ENCODE measurements around the gene SCAMP4.

SCAMP4 gene

DNA sequence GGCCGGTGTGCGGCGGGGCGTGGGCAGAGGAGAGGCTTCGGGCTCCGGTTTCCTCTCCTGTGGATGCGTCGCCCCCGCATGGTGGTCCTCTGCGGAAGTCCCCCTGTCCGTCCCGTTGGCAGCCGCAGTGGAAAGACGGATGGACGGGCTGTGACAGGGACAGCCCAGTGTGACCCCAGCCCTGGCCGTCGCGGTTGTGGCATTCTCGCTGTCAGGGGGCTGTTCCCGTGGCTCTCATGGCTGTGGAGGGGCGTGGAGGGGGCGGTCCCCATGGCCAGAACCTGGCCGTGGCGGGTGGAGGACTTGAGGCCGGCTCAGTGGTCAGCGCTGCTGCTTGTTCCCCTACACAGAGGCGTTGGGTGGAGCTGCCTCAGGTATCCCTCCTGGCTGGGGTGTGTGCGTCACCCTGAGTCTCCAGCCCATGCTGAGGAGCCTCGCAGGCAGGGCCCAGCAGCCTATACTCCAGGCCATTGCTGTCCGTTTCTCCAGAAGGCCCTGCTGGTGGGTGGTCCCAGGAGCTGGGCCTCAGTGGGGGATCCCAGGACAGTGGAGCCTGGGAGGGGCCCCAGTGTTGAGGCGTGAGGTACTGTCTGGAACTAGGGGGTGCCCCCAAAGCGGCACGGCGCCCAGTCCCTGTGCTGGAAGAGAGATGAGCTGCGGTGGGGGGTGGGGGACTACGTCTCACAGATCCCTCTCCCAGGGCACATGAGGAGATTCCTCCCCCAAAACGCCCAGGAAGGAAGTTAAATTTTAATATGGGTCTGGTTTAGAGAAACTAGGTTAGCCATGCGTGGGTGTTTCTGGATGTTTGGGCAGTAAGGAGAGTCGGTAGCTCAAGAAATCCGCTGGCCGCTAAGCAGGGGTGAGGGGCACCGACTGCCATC is 56.0 kb downstream of the SCAMP4 start:
- peak overlapping the region; percentile 80 for H3K23ac ChIP-seq (ENCODE audit: low read depth, low read length, poor library complexity)
- H3K18ac ChIP-seq (ENCODE audit: low read length), result no peak overlapping the region
- H3K9me3 ChIP-seq (replicated peaks in 1 of 2; ENCODE audit: control insufficient read depth in 2 of 2, insufficient read depth in 1 of 2, low read depth in 1 of 2, low read length in 2 of 2), result peaks cover 0 to 3% of the 10 kb centered on the region in 2 donors
- no CpG with 5 or more reads among the region's 42 CpGs for WGBS, 2 donors (ENCODE audit: extremely low coverage in 2 of 2, insufficient read length in 2 of 2, insufficient replicate concordance in 1 of 2)
- H2BK120ac ChIP-seq (ENCODE audit: low read depth, low read length), result no peak overlapping the region
- H3K4me3 ChIP-seq (ENCODE audit: low read length in 2 of 2), result no peak overlapping the region
- peak overlapping the region; percentile 38 for H3K14ac ChIP-seq (ENCODE audit: low read length)
- H3K79me1 ChIP-seq (ENCODE audit: low read depth, low read length), result peaks cover 38% of the 10 kb centered on the region
- no peak overlapping the region for H4K8ac ChIP-seq (ENCODE audit: low read depth, low read length)
- H3K27ac ChIP-seq (replicated peaks; ENCODE audit: low read length), result no peak overlapping the region
- H3K4me1 ChIP-seq (ENCODE audit: control insufficient read depth in 2 of 2, insufficient read depth in 1 of 2, low read depth in 1 of 2, low read length in 2 of 2), result peaks cover 0 to 2% of the 10 kb centered on the region in 2 donors
- no peak for DNase-seq (ENCODE audit: low spot score)
- no peak overlapping the region for H2BK15ac ChIP-seq (ENCODE audit: low read length)
- no peak overlapping the region for H4K91ac ChIP-seq (ENCODE audit: low read depth, low read length, poor library complexity)
- H2BK12ac ChIP-seq (ENCODE audit: low read length), result no peak overlapping the region
- H3K4ac ChIP-seq (ENCODE audit: low read length), result no peak overlapping the region
- H3K4me2 ChIP-seq (ENCODE audit: insufficient read depth, low read length, poor library complexity, severe bottlenecking), result no peak overlapping the region
- H3K9ac ChIP-seq (ENCODE audit: low read depth, low read length, poor library complexity), result peak overlapping the region; percentile 21
- peaks cover 7 to 52% of the 10 kb centered on the region in 2 donors for H3K36me3 ChIP-seq (replicated peaks in 1 of 2; ENCODE audit: control insufficient read depth in 2 of 2, insufficient read depth in 2 of 2, low read length in 2 of 2)
- H2AK5ac ChIP-seq (ENCODE audit: low read depth, low read length), result no peak overlapping the region
- H2BK5ac ChIP-seq (ENCODE audit: low read length), result no peak overlapping the region
- H3K27me3 ChIP-seq (ENCODE audit: control insufficient read depth in 3 of 3, insufficient read depth in 3 of 3, low read depth in 1 of 3, low read length in 3 of 3), result no peaks in the 10 kb centered on the region
- no peak overlapping the region for H2AFZ ChIP-seq (ENCODE audit: low read length)

DNA sequence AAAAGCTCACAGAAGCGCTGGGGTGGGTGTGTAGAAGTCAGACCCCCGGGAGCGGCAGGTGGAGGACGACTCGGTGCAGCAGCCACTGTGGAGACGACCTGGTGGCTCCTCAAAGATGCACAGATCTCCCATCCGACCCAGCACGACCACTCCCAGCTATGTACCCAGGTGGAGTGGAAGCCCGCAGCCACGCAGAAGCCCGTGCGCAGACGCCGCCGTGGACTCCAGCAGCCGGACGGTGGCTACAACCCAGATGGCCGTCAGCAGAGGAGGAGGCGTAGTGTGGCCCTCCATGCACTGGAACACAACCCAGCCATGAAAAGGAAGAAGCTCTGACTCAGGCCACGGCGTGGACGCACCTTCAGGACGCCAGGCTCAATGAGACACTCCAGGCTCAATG is 57.5 kb downstream of the SCAMP4 start:
- Histone ChIP-seq H2BK120ac (ENCODE audit: low read depth, low read length) (no peak overlapping the region), H3K27ac (replicated peaks; ENCODE audit: low read length) (no peak overlapping the region), H2BK15ac (ENCODE audit: low read length) (no peak overlapping the region), H3K4ac (ENCODE audit: low read length) (no peak overlapping the region), H3K4me3 (ENCODE audit: low read length in 2 of 2) (peak overlapping the region in 1 of 2 donors; percentile 61), H2BK12ac (ENCODE audit: low read length) (no peak overlapping the region), H3K4me1 (ENCODE audit: control insufficient read depth in 2 of 2, insufficient read depth in 1 of 2, low read depth in 1 of 2, low read length in 2 of 2) (no peaks in the 10 kb centered on the region), H4K8ac (ENCODE audit: low read depth, low read length) (no peak overlapping the region), H3K23ac (ENCODE audit: low read depth, low read length, poor library complexity) (no peak overlapping the region), H3K27me3 (ENCODE audit: control insufficient read depth in 3 of 3, insufficient read depth in 3 of 3, low read depth in 1 of 3, low read length in 3 of 3) (no peaks in the 10 kb centered on the region), H3K4me2 (ENCODE audit: insufficient read depth, low read length, poor library complexity, severe bottlenecking) (no peak overlapping the region), H2AK5ac (ENCODE audit: low read depth, low read length) (no peak overlapping the region), H3K9ac (ENCODE audit: low read depth, low read length, poor library complexity) (no peak overlapping the region), H4K91ac (ENCODE audit: low read depth, low read length, poor library complexity) (no peak overlapping the region), H3K79me1 (ENCODE audit: low read depth, low read length) (peaks cover 33% of the 10 kb centered on the region), H3K14ac (ENCODE audit: low read length) (no peak overlapping the region), H2AFZ (ENCODE audit: low read length) (no peak overlapping the region), H3K36me3 (replicated peaks in 1 of 2; ENCODE audit: control insufficient read depth in 2 of 2, insufficient read depth in 2 of 2, low read length in 2 of 2) (peaks cover 7 to 56% of the 10 kb centered on the region in 2 donors), H3K9me3 (replicated peaks in 1 of 2; ENCODE audit: control insufficient read depth in 2 of 2, insufficient read depth in 1 of 2, low read depth in 1 of 2, low read length in 2 of 2) (peaks cover 0 to 3% of the 10 kb centered on the region in 2 donors), H3K18ac (ENCODE audit: low read length) (no peak overlapping the region), H2BK5ac (ENCODE audit: low read length) (peak overlapping the region; percentile 88)
- no CpG with 5 or more reads among the region's 23 CpGs for WGBS, 2 donors (ENCODE audit: extremely low coverage in 2 of 2, insufficient read length in 2 of 2, insufficient replicate concordance in 1 of 2)
- DNase-seq (ENCODE audit: low spot score), result no peak

DNA sequence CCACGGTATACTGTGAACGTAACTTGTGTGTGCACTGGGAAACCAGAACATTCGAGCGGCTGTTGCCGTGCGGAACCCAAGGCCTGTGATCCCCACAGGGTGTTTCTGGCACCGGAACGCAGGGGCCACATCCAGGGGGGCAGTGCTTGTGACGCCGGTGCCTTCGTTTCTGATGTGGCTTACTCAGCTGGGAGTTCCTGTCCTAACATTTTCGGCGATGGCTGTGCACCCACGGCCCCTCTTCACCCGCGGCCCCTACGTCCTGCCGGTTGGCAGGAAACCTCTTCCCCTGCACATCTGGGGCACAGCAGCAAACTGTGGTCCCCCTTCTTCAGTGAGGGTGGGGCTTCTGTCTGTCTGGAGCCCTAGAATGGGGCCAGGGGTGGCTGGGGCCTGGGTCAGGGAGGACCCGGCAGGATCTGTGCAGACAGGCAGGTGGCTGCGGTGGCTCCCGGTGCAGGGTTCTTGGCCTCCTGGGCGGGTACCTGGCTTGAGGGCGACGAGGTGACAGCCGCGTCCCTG is 61.9 kb downstream of the SCAMP4 start:
- no peak overlapping the region for H2AK5ac ChIP-seq (ENCODE audit: low read depth, low read length)
- H2BK12ac ChIP-seq (ENCODE audit: low read length), result no peak overlapping the region
- no peak for DNase-seq (ENCODE audit: low spot score)
- H3K23ac ChIP-seq (ENCODE audit: low read depth, low read length, poor library complexity), result no peak overlapping the region
- H3K36me3 ChIP-seq (replicated peaks in 1 of 2; ENCODE audit: control insufficient read depth in 2 of 2, insufficient read depth in 2 of 2, low read length in 2 of 2), result peaks cover 26 to 61% of the 10 kb centered on the region in 2 donors
- H2BK120ac ChIP-seq (ENCODE audit: low read depth, low read length), result no peak overlapping the region
- H3K4me1 ChIP-seq (ENCODE audit: control insufficient read depth in 2 of 2, insufficient read depth in 1 of 2, low read depth in 1 of 2, low read length in 2 of 2), result no peaks in the 10 kb centered on the region
- no peak overlapping the region for H3K14ac ChIP-seq (ENCODE audit: low read length)
- H3K27me3 ChIP-seq (ENCODE audit: control insufficient read depth in 3 of 3, insufficient read depth in 3 of 3, low read depth in 1 of 3, low read length in 3 of 3), result no peaks in the 10 kb centered on the region
- H4K91ac ChIP-seq (ENCODE audit: low read depth, low read length, poor library complexity), result no peak overlapping the region
- no peak overlapping the region for H2BK15ac ChIP-seq (ENCODE audit: low read length)
- no peak overlapping the region for H2BK5ac ChIP-seq (ENCODE audit: low read length)
- H4K8ac ChIP-seq (ENCODE audit: low read depth, low read length), result no peak overlapping the region
- no peak overlapping the region for H3K9ac ChIP-seq (ENCODE audit: low read depth, low read length, poor library complexity)
- no peak overlapping the region for H3K4me3 ChIP-seq (ENCODE audit: low read length in 2 of 2)
- no peak overlapping the region for H3K27ac ChIP-seq (replicated peaks; ENCODE audit: low read length)
- H2AFZ ChIP-seq (ENCODE audit: low read length), result no peak overlapping the region
- no peak overlapping the region for H3K4me2 ChIP-seq (ENCODE audit: insufficient read depth, low read length, poor library complexity, severe bottlenecking)
- WGBS, 2 donors (ENCODE audit: extremely low coverage in 2 of 2, insufficient read length in 2 of 2, insufficient replicate concordance in 1 of 2), result no CpG with 5 or more reads among the region's 26 CpGs
- H3K9me3 ChIP-seq (replicated peaks in 1 of 2; ENCODE audit: control insufficient read depth in 2 of 2, insufficient read depth in 1 of 2, low read depth in 1 of 2, low read length in 2 of 2), result peaks cover 0 to 6% of the 10 kb centered on the region in 2 donors
- H3K79me1 ChIP-seq (ENCODE audit: low read depth, low read length), result peaks cover 35% of the 10 kb centered on the region
- H3K18ac ChIP-seq (ENCODE audit: low read length), result peak overlapping the region; percentile 28
- no peak overlapping the region for H3K4ac ChIP-seq (ENCODE audit: low read length)

Measured in neuronal stem cell (in vitro differentiated cells).